Osteoblast (primary cell): ENCODE data around the gene TMEM218. TPM values are rescaled to one million over a fixed set of nuclear protein-coding genes. Genes with fewer than 3 reads are reported as not detected.

Source experiments
- DNase-seq: peaks from one replicate; pipeline ENCODE4 v3.0.0; 2011; ENCODE audit warnings: low spot score, mixed read lengths; ENCODE audit not compliant: insufficient read length; ENCODE audit errors: missing footprints
- H2AFZ ChIP-seq: 2 replicates; pipeline ENCODE4 v1.6.0; 2011; ENCODE audit warnings: mild to moderate bottlenecking, low read length
- H3K27ac ChIP-seq: 2 replicates; pipeline ENCODE4 v1.5.1; 2011; ENCODE audit warnings: mild to moderate bottlenecking, low read depth, low read length, moderate library complexity
- H3K27me3 ChIP-seq: 2 replicates; pipeline ENCODE4 v1.6.0; 2012; ENCODE audit warnings: mild to moderate bottlenecking, control low read depth, inconsistent platforms, low read length, moderate library complexity; ENCODE audit not compliant: insufficient read depth
- H3K36me3 ChIP-seq: 2 replicates; pipeline ENCODE4 v1.5.1; 2011; ENCODE audit warnings: mild to moderate bottlenecking, low read length, control low read depth, moderate library complexity; ENCODE audit not compliant: insufficient read depth
- H3K4me1 ChIP-seq: 2 replicates; pipeline ENCODE4 v1.5.1; 2011; ENCODE audit warnings: mild to moderate bottlenecking, low read length, control low read depth, moderate library complexity; ENCODE audit not compliant: insufficient read depth
- H3K4me2 ChIP-seq: 2 replicates; pipeline ENCODE4 v1.6.0; 2011; ENCODE audit warnings: mild to moderate bottlenecking, low read length; ENCODE audit not compliant: insufficient read depth
- H3K4me3 ChIP-seq: fragments of 200-600 bp; sonication (generic); 3 replicates; pipeline ENCODE4 v1.5.1; 2012; ENCODE audit warnings: mild to moderate bottlenecking, low read length, inconsistent platforms; ENCODE audit not compliant: insufficient read depth
- H3K79me2 ChIP-seq: 2 replicates; pipeline ENCODE4 v1.6.0; 2012; ENCODE audit warnings: mild to moderate bottlenecking, low read length, control low read depth, inconsistent platforms; ENCODE audit not compliant: insufficient read depth
- H3K9me3 ChIP-seq: 2 replicates; pipeline ENCODE4 v1.5.1; 2011; ENCODE audit warnings: low read depth, low read length, control low read depth
- H4K20me1 ChIP-seq: 2 replicates; pipeline ENCODE4 v1.6.0; 2012; ENCODE audit warnings: mild to moderate bottlenecking, low read length, control low read depth; ENCODE audit not compliant: insufficient read depth
- CTCF ChIP-seq: IDR thresholded peaks from 2 replicates; pipeline ENCODE4 v1.5.1; 2011; ENCODE audit warnings: mild to moderate bottlenecking, low read depth, low read length, moderate library complexity; ENCODE audit errors: extremely low read depth
- total RNA-seq: library from RNA; depleted of rRNA; stranded (reverse); fragments of >200 nt; gene quantifications from 2 replicates; pipeline ENCODE4 v1.2.3, GENCODE V29; 2012

TMEM218 gene
- total RNA-seq, 1 donor, result 30.0 TPM

DNA sequence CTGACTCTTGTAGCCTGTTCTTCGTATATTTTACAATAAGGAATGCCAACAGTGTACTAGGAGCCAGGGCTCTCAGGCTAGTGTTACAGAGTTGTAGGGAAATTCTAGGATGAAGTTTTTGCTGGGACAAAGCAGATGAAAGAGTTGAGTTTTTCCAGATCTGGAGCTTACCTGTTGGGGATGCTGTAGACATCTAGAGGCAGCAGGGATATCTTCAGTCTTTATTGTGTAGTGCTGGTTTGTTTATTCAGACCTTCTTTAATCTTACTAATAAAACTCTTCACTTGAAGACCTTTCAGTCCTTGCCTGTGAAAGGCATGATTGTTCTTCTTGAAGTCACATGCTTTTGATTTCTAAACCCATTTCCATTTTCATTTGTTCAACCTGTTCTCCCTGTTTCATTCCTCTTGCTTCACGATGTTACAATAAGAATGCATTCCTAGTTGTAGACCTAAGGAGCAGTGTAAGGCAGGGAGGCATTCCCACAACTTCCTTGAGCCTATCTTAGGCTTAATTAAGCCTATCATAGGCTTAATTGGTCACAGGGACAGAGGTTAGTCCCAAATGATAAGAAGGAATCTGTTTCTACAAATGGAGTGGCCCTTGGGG is 56.2 kb downstream of the TMEM218 start:
- Histone ChIP-seq H3K4me3 (no peak overlapping the region), H3K27ac (no peak overlapping the region), H4K20me1 (no peaks in the 10 kb centered on the region), H3K9me3 (no peaks in the 10 kb centered on the region), H2AFZ (no peak overlapping the region), H3K27me3 (no peaks in the 10 kb centered on the region), H3K36me3 (no peaks in the 10 kb centered on the region), H3K4me2 (no peak overlapping the region), H3K4me1 (no peaks in the 10 kb centered on the region), H3K79me2 (no peaks in the 10 kb centered on the region)
- no peak for TF ChIP-seq CTCF
- no peak for DNase-seq

GRCh38 chr11:125053167-125053566 is 58.3 kb downstream of the TMEM218 start:
- Histone ChIP-seq H4K20me1 (no peaks in the 10 kb centered on the region), H3K27me3 (no peaks in the 10 kb centered on the region), H2AFZ (no peak overlapping the region), H3K27ac (no peak overlapping the region), H3K4me3 (no peak overlapping the region), H3K4me2 (no peak overlapping the region), H3K36me3 (no peaks in the 10 kb centered on the region), H3K4me1 (no peaks in the 10 kb centered on the region), H3K9me3 (no peaks in the 10 kb centered on the region), H3K79me2 (no peaks in the 10 kb centered on the region)
- DNase-seq, result no peak
- TF ChIP-seq CTCF, result no peak

- Histone ChIP-seq H3K27ac (no peak overlapping the region), H3K79me2 (no peaks in the 10 kb centered on the region), H3K36me3 (no peaks in the 10 kb centered on the region), H3K27me3 (no peaks in the 10 kb centered on the region), H3K4me3 (no peak overlapping the region), H3K9me3 (no peaks in the 10 kb centered on the region), H3K4me2 (no peak overlapping the region), H3K4me1 (no peaks in the 10 kb centered on the region), H2AFZ (no peak overlapping the region), H4K20me1 (no peaks in the 10 kb centered on the region)
- no peak for TF ChIP-seq CTCF
- no peak for DNase-seq
These were observed 59.4 kb downstream of the TMEM218 start for GRCh38 chr11:125052047-125052446.

- no peaks in the 10 kb centered on the region for H3K36me3 ChIP-seq
- no peak overlapping the region for H2AFZ ChIP-seq
- H3K4me3 ChIP-seq, result no peak overlapping the region
- H3K9me3 ChIP-seq, result no peaks in the 10 kb centered on the region
- no peaks in the 10 kb centered on the region for H3K4me1 ChIP-seq
- no peaks in the 10 kb centered on the region for H3K27me3 ChIP-seq
- no peak for TF ChIP-seq CTCF
- no peaks in the 10 kb centered on the region for H3K79me2 ChIP-seq
- H3K4me2 ChIP-seq, result no peak overlapping the region
- no peak for DNase-seq
- H3K27ac ChIP-seq, result no peak overlapping the region
- no peaks in the 10 kb centered on the region for H4K20me1 ChIP-seq
These were observed 62.1 kb downstream of the TMEM218 start for GRCh38 chr11:125049164-125049792.

Other genes starting within 250 kb of the TMEM218 start
- 12.7 and 18.1 TPM in 2 replicates for gene ROBO3, start 246.2 kb downstream of the TMEM218 start, total RNA-seq
- gene ROBO4, start 213.8 kb downstream of the TMEM218 start, total RNA-seq, result 0.36 and 0.59 TPM in 2 replicates
- gene HEPN1, start 192.4 kb downstream of the TMEM218 start, total RNA-seq, result under 0.01 TPM in 1 of 2 replicates, not detected in the other
- gene HEPACAM, start 175.6 kb downstream of the TMEM218 start, total RNA-seq, result under 0.01 TPM in 1 of 2 replicates, not detected in the other
- 2.1 and 2.2 TPM in 2 replicates for gene CCDC15, start 157.4 kb downstream of the TMEM218 start, total RNA-seq
- 0.29 and 0.36 TPM in 2 replicates for gene SLC37A2, start 48.3 kb downstream of the TMEM218 start, total RNA-seq
- under 0.01 and 1.2 TPM in 2 replicates for gene PKNOX2, start 53.1 kb upstream of the TMEM218 start, total RNA-seq